Measurements from ENCODE around the gene AGL.
A peak's percentile ranks its signal among the peaks of the same experiment; 100 is the strongest.
"Not testable (repeated sequence)": the region's sequence is repeated elsewhere in the genome, so short reads cannot be mapped to it uniquely, and the experiment has no call there.

Gene AGL

GRCh38 chr1:99942723-99943122 is 92.6 kb downstream of the AGL start:
- DNase-seq, result no peak

DNA sequence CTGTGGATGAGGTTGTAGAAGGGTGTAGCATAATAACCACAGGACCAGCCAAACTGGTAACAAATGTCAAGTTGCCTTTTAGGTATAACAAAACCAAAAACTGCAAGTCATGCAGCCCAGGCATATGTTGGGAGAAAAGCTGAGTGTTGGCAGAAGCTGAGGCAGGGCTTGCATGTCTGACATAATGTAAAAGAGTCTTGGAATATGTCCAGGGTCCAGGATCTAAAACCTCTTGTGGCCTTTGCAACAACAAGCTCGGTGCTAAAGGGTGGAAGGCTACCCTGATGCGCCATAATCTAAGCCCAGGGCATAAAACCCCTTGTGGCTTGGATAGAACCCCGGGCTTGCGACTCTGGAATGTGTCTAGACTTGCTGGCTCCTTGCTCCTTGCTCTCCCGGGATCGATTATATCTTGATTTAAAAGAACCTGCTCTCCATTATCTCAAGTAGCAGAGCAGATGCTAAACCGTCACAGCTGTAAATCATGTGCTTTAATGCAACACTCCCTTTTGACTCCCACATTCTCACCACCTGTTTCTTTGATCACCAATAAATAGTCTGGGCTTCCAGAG is 93.1 kb downstream of the AGL start:
- DNase-seq, result peak; percentile 9

DNA sequence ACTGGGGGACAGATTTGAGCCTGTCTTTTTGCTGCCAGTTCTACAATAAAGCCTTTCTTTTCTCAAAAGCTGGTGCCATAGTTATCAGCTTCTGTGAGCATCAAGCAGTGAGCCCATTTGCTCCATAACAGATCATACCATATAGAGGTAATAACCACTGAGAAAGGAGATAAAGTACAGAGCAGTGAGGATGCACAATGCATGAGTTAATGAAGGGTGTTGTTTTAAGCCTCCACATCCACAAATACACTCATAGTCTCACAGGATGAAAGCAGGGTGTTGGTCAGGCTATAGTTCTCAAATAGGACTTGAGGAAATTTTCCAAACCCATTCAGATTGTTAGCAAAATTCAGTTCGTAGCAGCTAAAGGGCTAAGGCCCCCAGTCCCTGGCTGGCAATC is 94.0 kb downstream of the AGL start:
- DNase-seq, result no peak

DNA sequence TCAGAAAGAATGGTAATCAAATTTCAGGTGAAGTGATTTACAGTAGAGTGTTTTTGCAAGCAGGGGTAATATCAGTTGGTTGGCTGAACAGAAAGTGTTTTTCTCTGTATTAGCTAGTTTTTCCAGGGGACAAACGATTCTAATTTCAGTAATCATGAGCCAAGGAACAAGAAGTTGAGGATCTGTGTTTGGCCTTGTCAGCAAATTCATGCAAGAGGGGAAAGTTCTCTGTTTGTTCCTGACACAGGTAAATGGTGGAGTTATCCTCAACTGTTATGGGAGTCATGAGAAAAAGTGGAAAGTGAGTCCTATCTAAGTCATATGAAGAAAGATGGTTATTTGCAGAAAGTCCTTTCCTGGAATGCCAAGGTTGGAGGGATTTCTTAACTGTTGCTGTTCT is 95.0 kb downstream of the AGL start:
- no peak for DNase-seq

DNA sequence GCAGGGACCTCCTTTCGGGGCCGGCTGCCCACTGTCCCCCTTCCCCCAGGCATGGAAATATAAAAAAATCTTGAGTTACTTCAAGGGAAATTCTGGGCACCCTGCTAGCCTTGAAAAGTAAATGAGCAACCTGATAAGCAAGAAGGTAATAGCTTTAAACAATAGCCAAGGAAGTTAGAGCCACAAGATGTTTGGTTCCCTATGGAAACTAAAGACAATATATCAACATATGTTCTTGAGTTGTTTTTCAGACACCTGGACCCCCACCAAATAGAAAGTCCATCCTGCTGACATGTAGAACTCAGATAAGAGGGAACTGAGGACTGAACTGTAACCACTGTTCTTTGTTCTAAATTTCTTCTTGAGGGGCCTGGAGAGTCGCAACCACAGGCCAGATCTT is 100.3 kb downstream of the AGL start:
- no peak for DNase-seq

- no peak for DNase-seq
Observed at GRCh38 chr1:99952522-99952921, 102.4 kb downstream of the AGL start.

GRCh38 chr1:99955375-99955774 is 105.2 kb downstream of the AGL start:
- no peak for DNase-seq

DNA sequence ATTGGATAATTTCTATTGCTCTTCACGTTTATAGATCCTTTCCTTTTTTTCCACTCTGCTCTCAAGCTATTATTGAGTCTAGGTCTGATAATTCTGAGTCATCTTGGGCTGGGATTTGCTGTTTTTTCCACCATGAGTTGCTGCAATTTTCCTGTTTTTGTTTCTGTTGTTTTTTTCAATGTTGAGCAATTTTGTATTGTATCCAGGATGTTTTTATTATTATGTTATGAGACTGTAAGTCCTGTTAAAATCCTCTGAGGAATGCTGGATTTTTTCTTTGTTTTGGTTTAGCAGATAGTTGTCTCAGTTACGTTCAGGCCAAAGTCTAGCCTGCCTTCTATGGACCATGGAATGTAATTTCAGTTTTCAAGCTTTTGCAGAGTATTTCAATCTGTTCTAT is 106.6 kb downstream of the AGL start:
- DNase-seq, result no peak

- no peak for DNase-seq
Observed at GRCh38 chr1:99957818-99958217, 107.7 kb downstream of the AGL start.

GRCh38 chr1:99959189-99959705 is 109.1 kb downstream of the AGL start:
- DNase-seq, result not testable (repeated sequence)

GRCh38 chr1:99960260-99960659 is 110.1 kb downstream of the AGL start:
- not testable (repeated sequence) for DNase-seq

DNA sequence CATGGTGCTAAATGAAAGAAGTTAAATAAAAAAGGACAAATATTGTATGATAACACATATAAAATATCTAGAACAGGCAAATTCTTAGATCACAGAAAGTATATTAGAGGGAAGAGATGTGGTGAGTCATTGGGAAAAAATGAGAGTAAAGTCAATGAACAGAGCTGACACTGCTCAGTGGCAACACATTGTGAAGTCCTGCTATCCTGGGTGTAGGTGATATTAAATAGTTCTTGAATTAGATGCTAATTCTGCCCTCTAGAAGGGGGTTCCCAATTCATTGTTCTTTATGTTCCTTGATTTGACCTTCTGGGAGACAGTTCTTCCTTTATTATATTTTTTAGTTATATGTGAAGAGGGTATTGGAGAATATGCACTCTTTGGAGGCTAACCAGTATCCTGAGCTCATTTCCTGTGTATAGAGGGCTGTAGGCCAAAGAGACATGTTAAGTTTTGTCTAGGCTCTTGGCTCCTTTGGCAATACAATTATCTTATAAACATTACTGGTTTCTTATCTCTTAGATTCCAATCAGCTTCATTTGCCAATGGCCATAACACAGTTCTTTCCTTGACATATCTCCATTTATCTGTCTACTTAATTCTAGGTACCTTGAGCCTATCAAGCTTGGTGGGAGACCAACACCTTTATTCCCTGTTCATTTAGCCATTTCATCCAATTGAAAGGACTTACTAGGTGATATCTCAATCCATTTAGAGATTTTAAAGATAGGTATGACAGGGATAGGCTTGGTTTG is 113.1 kb downstream of the AGL start:
- DNase-seq, result no peak

DNA sequence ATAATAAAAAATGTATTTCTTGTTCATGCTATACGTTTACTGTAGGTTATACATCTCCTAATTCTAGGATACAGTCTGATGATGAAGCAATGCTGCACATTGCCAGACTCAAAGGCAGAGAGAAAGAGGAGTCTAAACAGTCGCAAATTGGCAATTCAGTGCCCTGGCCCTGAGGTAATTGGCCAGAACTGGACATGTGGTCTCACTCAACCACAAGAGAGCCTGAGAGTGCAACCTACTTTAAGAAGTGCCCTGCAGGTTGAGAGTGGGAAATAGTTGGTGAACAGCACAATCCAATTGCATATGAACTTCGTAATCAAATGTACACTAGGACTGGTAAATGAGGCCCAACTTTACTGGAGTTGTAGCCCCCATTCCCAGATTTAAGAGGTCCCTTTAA is 114.6 kb downstream of the AGL start:
- no peak for DNase-seq

DNA sequence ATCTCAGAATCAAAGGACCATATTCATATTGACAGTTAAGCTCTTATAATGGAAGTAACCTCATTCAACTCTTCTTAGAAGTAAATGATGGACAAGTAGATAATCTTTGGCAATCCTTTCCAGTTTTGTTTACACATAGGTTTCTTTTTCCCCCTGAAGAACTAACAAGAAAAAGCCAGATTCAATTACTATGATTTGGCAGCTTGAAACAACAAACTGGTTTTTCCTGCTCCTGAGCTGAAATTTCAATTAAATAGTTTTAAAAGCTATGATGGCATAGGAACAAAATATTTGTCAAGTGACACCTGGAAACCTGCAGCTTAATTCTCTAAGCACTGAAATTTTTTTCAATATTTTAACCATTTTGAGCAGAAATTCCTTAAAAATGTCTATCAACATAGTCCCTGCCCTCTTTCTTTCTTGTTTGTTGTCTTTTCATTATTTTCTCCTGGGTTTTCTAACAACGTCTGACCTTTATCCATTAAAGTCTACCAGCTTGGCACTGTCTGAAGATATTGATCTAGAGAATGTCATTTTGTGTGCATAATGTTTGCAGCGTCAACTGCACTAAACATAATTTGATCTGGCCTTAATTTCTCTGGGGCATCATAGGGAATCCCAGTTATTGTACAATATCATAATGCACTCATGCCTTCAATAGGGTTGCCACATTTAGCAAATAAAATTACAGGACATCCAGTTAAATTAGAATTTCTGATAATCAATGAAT is 115.7 kb downstream of the AGL start:
- DNase-seq, result no peak

DNA sequence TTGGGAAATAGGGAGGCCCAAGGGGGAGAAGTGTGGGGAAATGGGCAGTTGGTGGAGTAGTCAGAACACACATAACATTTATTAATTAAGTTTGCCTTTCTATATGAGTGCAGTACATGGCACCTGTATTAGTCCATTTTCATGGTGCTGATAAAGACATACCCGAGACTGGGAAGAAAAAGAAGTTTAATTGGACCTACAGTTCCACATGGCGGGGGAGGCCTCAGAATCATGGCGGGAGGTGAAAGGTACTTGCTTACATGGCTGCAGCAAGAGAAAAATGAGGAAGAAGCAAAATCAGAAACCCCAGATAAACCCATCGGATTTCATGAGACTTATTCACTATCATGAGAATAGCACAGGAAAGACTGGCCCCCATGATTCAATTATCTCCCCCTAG is 118.1 kb downstream of the AGL start:
- DNase-seq, result no peak

DNA sequence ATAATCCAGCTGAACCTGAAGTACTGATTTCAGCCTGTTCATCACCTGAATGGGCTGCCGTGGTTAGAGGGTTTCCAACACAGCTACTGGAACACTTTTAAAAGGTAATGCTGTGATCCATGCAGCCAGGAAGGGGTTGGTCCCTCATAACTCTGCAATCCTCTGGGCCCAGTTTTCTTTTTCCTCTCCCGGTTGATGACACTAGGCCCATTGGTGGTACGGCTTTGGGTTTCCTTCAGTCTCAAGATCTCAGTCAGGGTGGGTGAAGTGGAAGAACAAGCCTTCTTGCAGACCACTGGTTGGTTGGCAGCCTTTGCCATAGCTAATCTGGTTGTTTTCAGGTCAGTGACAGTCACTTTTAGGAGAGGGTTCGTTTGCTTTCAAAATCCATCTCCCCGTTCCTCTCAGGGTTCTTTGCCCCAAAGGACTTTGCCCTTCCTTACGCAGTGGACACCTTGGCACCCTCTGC is 119.1 kb downstream of the AGL start:
- no peak for DNase-seq

DNA sequence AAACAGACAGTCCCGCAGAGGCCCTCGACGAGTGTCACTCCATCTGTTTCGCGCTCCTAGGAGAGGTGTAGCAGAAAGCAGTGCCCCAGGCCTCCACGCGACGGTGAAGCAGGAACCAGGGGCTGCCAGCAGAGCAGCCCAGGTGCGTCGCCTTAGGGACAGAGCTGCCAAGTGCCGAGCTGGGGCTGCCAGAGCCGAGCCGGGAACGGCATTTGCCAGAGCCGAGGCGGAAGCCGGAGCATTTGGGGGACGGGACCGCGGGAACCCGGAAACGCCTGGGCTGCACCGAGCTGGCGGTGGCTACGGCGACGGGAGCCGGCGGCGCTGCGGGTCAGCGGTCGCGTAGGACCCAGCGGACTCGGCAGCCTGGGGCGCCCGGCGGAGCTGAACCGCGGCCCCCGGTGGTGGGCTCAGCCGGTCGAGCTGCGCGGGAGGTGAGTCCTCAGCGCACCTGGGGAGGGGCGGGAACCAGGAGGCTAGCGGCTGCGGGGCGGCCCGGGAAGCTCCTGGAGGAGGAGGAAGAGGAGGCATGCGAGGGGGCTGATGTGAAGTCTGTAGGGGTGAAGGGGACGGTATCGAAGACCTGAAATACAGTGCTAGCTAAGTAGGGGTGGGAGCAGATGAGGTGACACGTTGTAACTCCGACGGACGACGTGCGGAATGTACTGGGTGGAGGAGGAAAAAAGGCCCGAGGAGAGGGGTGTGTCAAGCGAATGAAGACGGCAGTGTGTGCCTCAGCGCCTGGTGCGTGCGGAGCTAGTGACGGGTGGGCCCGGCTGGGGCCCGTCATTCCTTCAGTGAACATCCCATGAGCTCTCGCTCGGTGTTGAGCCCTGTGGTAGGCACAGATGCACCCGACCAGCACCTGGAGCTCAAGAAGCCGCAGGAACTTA is 119.8 kb downstream of the AGL start, which contains the start of gene SLC35A3:
SLC35A3 (plus strand) TSS at position 268 of the 893 bp plus-strand sequence. CDS start 23,559 bp downstream, outside the sequence.
- peak; percentile 90 for DNase-seq

GRCh38 chr1:99970713-99971255 is 120.6 kb downstream of the AGL start:
- DNase-seq, result no peak

DNA sequence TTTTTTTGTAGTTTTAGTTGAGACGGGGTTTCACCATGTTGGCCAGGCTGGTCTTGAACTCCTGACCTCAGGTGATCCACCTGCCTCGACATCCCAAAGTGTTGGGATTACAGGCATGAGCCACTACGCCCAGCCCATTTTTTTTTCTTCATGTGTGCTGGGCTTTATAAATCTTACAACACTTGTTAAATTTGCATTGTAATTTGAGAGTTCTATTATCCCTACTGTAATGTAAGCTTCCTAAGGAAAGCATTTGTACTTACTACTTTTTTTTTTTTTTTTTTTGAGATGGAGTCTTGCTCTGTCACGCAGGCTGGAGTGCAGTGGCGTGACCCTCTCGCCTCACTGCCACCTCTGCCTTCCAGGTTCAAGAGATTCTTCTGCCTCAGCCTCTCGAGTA is 121.9 kb downstream of the AGL start:
- not testable (repeated sequence) for DNase-seq

All from right kidney (tissue), 1 donor.